Ishikawa (cell line): ENCODE data around the gene ATP6AP1.

ENCODE experiments used
- CEBPB ChIP-seq: IDR thresholded peaks from 2 replicates; pipeline ENCODE4 v1.6.1; 2012
- CREB1 ChIP-seq: IDR thresholded peaks from 2 replicates; pipeline ENCODE4 v1.6.1; 2012; ENCODE audit warnings: low read depth
- EGR1 ChIP-seq: IDR thresholded peaks from 2 replicates; pipeline ENCODE4 v1.6.1; 2012
- EP300 ChIP-seq: IDR thresholded peaks from 2 replicates; pipeline ENCODE4 v1.6.1; 2012; ENCODE audit warnings: borderline replicate concordance
- FOXM1 ChIP-seq: IDR thresholded peaks from 2 replicates; pipeline ENCODE4 v1.6.1; 2012; ENCODE audit warnings: low read depth, borderline replicate concordance
- NFIC ChIP-seq: IDR thresholded peaks from 2 replicates; pipeline ENCODE4 v1.6.1; 2012
- RAD21 ChIP-seq: IDR thresholded peaks from 2 replicates; pipeline ENCODE4 v1.6.1; 2012; ENCODE audit warnings: low read depth
- TAF1 ChIP-seq: IDR thresholded peaks from 2 replicates; pipeline ENCODE4 v1.6.1; 2012; ENCODE audit warnings: low read depth, mild to moderate bottlenecking
- TCF12 ChIP-seq: IDR thresholded peaks from 2 replicates; pipeline ENCODE4 v1.6.1; 2012; ENCODE audit warnings: low read depth
- TEAD4 ChIP-seq: IDR thresholded peaks from 2 replicates; pipeline ENCODE4 v1.6.1; 2012
- YY1 ChIP-seq: IDR thresholded peaks from 2 replicates; pipeline ENCODE4 v1.6.1; 2012; ENCODE audit warnings: low read depth
- ZBTB7A ChIP-seq: IDR thresholded peaks from 2 replicates; pipeline ENCODE4 v1.6.1; 2012; ENCODE audit warnings: low read depth
- TF ChIP-seq, protein P1 (sequence below): IDR thresholded peaks from 2 replicates; pipeline ENCODE4 v1.6.1; 2012
- TF ChIP-seq, protein P2 (sequence below): IDR thresholded peaks from 2 replicates; pipeline ENCODE4 v1.6.1; 2012
- TF ChIP-seq, protein P3 (sequence below): IDR thresholded peaks from 2 replicates; pipeline ENCODE4 v1.6.1; 2012; ENCODE audit warnings: low read depth, mild to moderate bottlenecking

Gene ATP6AP1

DNA sequence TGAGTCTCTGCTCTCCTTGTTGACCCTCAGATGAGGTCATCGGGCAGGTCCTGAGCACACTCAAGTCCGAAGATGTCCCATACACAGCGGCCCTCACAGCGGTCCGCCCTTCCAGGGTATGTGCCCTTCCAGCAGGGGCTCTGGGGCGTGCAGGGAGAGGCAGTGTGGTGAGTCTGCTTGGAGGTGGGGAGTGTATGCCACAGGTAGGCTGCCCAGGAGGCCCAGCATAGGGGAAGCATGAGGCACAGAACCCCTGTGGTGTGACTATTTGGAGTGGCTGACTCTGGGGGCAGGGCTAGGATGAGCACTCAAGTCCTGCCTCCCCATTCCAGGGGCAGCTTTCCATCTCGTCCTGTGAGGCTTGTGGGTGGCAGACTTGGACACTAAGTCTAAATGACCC lies 5.1 kb downstream of the ATP6AP1 start:
- no peak for TF ChIP-seq CREB1
- TF ChIP-seq YY1 = no peak
- TF ChIP-seq, protein P1, sequence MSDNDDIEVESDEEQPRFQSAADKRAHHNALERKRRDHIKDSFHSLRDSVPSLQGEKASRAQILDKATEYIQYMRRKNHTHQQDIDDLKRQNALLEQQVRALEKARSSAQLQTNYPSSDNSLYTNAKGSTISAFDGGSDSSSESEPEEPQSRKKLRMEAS = no peak
- TF ChIP-seq, protein P2, sequence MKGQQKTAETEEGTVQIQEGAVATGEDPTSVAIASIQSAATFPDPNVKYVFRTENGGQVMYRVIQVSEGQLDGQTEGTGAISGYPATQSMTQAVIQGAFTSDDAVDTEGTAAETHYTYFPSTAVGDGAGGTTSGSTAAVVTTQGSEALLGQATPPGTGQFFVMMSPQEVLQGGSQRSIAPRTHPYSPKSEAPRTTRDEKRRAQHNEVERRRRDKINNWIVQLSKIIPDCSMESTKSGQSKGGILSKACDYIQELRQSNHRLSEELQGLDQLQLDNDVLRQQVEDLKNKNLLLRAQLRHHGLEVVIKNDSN = no peak
- TF ChIP-seq, protein P3, sequence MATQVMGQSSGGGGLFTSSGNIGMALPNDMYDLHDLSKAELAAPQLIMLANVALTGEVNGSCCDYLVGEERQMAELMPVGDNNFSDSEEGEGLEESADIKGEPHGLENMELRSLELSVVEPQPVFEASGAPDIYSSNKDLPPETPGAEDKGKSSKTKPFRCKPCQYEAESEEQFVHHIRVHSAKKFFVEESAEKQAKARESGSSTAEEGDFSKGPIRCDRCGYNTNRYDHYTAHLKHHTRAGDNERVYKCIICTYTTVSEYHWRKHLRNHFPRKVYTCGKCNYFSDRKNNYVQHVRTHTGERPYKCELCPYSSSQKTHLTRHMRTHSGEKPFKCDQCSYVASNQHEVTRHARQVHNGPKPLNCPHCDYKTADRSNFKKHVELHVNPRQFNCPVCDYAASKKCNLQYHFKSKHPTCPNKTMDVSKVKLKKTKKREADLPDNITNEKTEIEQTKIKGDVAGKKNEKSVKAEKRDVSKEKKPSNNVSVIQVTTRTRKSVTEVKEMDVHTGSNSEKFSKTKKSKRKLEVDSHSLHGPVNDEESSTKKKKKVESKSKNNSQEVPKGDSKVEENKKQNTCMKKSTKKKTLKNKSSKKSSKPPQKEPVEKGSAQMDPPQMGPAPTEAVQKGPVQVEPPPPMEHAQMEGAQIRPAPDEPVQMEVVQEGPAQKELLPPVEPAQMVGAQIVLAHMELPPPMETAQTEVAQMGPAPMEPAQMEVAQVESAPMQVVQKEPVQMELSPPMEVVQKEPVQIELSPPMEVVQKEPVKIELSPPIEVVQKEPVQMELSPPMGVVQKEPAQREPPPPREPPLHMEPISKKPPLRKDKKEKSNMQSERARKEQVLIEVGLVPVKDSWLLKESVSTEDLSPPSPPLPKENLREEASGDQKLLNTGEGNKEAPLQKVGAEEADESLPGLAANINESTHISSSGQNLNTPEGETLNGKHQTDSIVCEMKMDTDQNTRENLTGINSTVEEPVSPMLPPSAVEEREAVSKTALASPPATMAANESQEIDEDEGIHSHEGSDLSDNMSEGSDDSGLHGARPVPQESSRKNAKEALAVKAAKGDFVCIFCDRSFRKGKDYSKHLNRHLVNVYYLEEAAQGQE = no peak
- no peak for TF ChIP-seq TCF12
- no peak for TF ChIP-seq ZBTB7A
- TF ChIP-seq TAF1 = no peak

DNA sequence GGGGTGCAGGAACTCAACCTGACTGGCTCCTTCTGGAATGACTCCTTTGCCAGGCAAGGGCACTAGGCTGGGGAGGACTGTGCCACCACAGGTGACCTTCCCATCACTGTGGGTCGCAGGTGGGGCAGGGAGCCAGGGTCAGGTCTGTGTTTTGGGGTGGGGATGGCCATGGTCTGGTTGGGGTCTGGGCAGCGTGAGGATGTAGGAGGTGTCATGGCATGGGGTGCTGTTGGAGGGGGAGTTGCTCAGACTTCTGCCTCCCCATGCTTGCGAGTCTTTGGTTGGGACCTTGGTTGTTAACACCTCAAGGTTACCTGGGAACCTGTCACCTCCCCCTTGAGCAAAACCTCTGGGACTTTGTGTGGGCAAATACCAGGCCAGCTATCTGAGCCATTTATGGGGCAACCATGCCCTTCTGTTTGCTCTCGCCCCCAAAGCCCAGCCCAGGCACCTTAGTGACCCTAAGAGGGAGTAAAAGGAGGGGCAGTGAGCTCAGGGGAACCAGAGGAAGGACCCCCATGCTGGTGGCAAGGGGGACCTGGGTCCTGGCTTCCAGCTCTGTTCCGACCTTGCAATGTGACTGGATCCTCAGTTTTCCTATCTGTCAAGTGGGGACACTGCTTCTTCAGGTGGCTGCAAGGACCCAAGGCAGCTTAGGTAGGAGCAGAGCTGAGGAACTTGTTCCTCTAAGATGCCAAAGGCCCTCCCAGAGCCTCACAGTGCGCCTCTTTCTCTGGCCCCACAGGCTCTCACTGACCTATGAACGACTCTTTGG lies 6.1 kb downstream of the ATP6AP1 start:
- no peak for TF ChIP-seq TAF1
- no peak for TF ChIP-seq CEBPB
- TF ChIP-seq TCF12 = no peak
- TF ChIP-seq, protein P2 = no peak
- TF ChIP-seq TEAD4 = no peak
- no peak for TF ChIP-seq YY1
- no peak for TF ChIP-seq EP300
- TF ChIP-seq FOXM1 = no peak
- TF ChIP-seq, protein P1 = no peak
- TF ChIP-seq RAD21 = no peak
- no peak for TF ChIP-seq EGR1

DNA sequence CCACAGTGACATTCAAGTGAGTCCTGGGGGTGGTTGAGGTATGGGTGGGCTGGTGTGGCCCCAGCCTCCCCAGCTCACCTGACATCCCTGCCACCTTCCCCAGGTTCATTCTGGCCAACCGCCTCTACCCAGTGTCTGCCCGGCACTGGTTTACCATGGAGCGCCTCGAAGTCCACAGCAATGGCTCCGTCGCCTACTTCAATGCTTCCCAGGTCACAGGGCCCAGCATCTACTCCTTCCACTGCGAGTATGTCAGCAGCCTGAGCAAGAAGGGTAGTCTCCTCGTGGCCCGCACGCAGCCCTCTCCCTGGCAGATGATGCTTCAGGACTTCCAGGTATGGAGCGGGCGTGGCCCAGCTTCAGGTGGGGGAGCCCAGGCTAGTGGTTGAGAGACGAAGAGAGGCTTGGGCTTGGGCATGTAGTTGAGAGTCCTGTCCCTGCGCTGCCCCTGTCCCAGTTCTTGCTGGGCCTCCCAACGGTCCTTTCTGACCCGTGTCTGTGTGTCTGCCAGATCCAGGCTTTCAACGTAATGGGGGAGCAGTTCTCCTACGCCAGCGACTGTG lies 6.8 kb downstream of the ATP6AP1 start:
- TF ChIP-seq, protein P2 = no peak

DNA sequence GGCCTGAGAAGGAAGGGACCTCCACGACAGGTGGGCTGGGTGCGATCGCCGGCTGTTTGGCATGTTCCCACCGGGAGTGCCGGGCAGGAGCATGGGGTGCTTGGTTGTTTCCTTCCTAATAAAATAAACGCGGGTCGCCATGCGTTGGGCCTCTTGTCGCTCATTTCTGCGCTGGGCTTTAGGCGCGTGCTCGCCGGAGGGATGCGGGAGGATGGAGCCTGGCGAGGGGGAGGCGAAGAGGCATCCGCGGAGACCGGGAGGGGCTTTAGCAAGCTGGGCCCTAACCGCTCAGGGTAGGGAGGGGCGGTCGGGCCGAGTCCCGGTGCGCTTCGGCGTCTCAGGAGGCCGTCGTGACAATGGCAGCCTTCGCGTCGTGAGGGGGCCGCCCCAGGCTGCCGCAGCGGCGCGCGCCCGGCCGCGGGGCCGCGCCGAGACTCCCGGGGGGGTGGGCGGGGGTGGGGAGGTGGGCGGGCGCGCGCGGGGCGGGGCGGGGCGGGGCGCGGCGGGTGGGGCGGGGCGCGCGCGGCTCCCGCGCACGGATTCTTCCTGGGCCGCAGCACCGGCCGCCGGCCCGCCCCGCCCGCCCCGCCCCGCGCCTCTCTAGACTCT lies 8.0 kb downstream of the ATP6AP1 start:
- no peak for TF ChIP-seq FOXM1

DNA sequence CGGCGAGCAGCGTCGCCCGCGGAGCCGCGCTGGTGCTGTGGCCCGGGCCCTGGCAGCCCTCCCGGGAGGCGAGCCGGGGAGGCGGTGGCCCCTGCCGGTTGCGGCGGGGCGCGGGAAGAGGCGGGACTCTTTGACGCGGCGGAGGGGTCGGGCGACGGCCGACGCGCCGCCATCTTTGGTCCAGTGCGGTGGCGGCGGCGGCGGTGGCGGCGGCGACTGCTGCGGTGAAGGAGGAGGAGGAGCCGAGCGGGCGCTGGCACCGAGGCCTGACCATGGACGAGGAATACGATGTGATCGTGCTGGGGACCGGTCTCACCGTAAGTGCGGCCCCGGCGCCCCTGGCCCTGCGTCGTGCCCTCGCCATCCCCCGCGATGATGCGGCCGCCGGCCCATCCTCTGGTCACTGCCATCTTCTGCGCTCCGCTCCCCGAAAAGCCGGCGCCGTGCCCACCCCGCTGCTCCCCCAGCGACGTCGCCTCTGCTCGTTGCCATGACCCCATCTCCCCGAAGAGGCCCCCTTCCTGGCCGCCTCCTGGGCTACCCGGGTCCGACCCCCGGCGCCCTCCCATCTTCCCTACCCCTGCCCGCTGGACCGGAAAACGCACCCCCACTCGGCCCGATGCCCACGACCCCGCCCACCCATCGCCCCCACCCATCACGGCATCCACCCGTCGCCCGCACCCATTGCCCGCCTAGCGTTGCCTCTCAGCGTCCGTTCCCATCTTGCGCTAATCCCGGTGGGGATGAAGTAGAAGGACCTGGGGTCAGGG lies 8.7 kb downstream of the ATP6AP1 start, which contains the start of gene GDI1:
Gene GDI1, plus strand, starts transcription at position 172 of the 770 bp plus-strand sequence. Its CDS starts 101 bp downstream, at position 273.
- TF ChIP-seq ZBTB7A (no peak), EP300 (peak; percentile 20; the same call in 1 of the 2 replicates), CEBPB (no peak), TAF1 (peak; percentile 69; the same call in 1 of the 2 replicates), EGR1 (no peak), YY1 (peak; percentile 90), NFIC (no peak), RAD21 (no peak), TEAD4 (no peak), CREB1 (no peak)
- TF ChIP-seq, protein P1 = no peak
- TF ChIP-seq, protein P2 = no peak
